Smooth muscle cell (in vitro differentiated cells): Measurements from ENCODE around the gene FAP. TPM values are rescaled to one million over a fixed set of nuclear protein-coding genes. Genes with fewer than 3 reads are reported as not detected.

Source experiments
- DNase-seq: peaks from one replicate; lab custom pipeline; 2025; ENCODE audit not compliant: unreplicated experiment; lab: John Stamatoyannopoulos, UW
- H2AFZ ChIP-seq: fragments of 200-600 bp; sonication (generic); 2 replicates; pipeline ENCODE4 v1.6.0; 2016; ENCODE audit warnings: antibody characterized with exemption, low read depth, mild to moderate bottlenecking
- H3F3A ChIP-seq: fragments of 200-600 bp; sonication (generic); 2 replicates; pipeline ENCODE4 v1.6.0; 2017; ENCODE audit warnings: antibody characterized with exemption, low read depth
- H3K27ac ChIP-seq: fragments of 200-600 bp; sonication (generic); 2 replicates; pipeline ENCODE4 v1.5.1; 2016; ENCODE audit warnings: low read depth, mild to moderate bottlenecking
- H3K27me3 ChIP-seq: fragments of 200-600 bp; sonication (generic); 2 replicates; pipeline ENCODE4 v1.6.1; 2016; ENCODE audit warnings: low read depth, mild to moderate bottlenecking
- H3K36me3 ChIP-seq: fragments of 200-600 bp; sonication (generic); 2 replicates; pipeline ENCODE4 v1.5.1; 2016; ENCODE audit warnings: low read depth
- H3K4me1 ChIP-seq: fragments of 200-600 bp; sonication (generic); 2 replicates; pipeline ENCODE4 v1.5.1; 2016; ENCODE audit warnings: low read depth
- H3K4me2 ChIP-seq: fragments of 200-600 bp; sonication (generic); 2 replicates; pipeline ENCODE4 v1.6.0; 2016; ENCODE audit warnings: mild to moderate bottlenecking
- H3K4me3 ChIP-seq: fragments of 200-600 bp; sonication (generic); 2 replicates; pipeline ENCODE4 v1.5.1; 2016; ENCODE audit warnings: mild to moderate bottlenecking
- H3K79me2 ChIP-seq: fragments of 200-600 bp; sonication (generic); 2 replicates; pipeline ENCODE4 v1.6.0; 2016; ENCODE audit warnings: low read depth, mild to moderate bottlenecking
- H3K9ac ChIP-seq: fragments of 200-600 bp; sonication (generic); 2 replicates; pipeline ENCODE4 v1.6.0; 2016; ENCODE audit warnings: low read depth
- H3K9me3 ChIP-seq: fragments of 200-600 bp; sonication (generic); replicated peaks from 2 replicates; pipeline ENCODE4 v1.5.1; 2016; ENCODE audit warnings: low read depth
- H4K20me1 ChIP-seq: fragments of 200-600 bp; sonication (generic); 2 replicates; pipeline ENCODE4 v1.6.0; 2016; ENCODE audit warnings: low read depth
- WGBS: methylation state at CpG from one replicate; pipeline ENCODE4 v1.1.7; 2016; ENCODE audit warnings: low lambda C conversion rate; 5-methylcytosine and 5-hydroxymethylcytosine counted together
- polyA plus RNA-seq: library from polyadenylated mRNA; unstranded; fragments of >200 nt; fragmentation: Nextera tagmentation; extraction: Ambion mirVana; gene quantifications from 2 replicates; pipeline ENCODE4 v1.2.1, GENCODE V29; 2016
- total RNA-seq: library from RNA; depleted of rRNA; stranded (reverse); fragments of >200 nt; gene quantifications from 2 replicates; pipeline ENCODE4 v1.2.3, GENCODE V29; 2014
- TF ChIP-seq, protein P1 (sequence below): fragments of 200-600 bp; sonication (generic); IDR thresholded peaks from 2 replicates; pipeline ENCODE4 v1.5.1; 2017; ENCODE audit warnings: borderline replicate concordance, mild to moderate bottlenecking, antibody characterized with exemption; ENCODE audit not compliant: insufficient read depth, poor library complexity, severe bottlenecking

Gene FAP
- total and polyA plus RNA-seq, 2 experiments from 2014 or later = 29.6 to 47.0 TPM

DNA sequence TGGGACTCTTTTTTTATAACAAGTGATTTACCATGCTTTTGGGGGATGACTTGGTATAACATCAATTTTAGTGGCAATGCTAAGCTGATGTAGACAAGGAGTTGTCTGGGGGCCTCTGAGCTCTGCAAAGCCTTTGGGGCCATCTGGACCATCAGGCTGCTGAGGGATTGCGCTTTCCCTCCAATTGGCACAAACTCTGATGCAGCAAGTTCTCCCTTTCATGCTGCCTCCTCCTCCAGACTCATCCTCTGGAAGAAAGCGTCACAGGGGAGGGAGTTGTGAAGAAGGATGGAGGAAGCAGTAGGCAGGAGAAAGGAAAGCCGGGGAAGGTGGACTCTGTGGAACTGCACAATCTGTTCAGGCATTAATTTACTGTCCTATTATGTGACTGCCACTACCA, 10.2 kb upstream of the FAP start:
- H4K20me1 ChIP-seq = no peaks in the 10 kb centered on the region
- H3K79me2 ChIP-seq = no peaks in the 10 kb centered on the region
- H3K9me3 ChIP-seq = peaks cover 4% of the 10 kb centered on the region
- H3K4me3 ChIP-seq = no peak overlapping the region
- WGBS = 57% methylated on average over 3 of the region's 3 CpGs
- no peaks in the 10 kb centered on the region for H3K27me3 ChIP-seq
- peaks cover 12% of the 10 kb centered on the region for H3K4me1 ChIP-seq
- H3K9ac ChIP-seq = no peak overlapping the region
- no peak for DNase-seq
- TF ChIP-seq, protein P1, sequence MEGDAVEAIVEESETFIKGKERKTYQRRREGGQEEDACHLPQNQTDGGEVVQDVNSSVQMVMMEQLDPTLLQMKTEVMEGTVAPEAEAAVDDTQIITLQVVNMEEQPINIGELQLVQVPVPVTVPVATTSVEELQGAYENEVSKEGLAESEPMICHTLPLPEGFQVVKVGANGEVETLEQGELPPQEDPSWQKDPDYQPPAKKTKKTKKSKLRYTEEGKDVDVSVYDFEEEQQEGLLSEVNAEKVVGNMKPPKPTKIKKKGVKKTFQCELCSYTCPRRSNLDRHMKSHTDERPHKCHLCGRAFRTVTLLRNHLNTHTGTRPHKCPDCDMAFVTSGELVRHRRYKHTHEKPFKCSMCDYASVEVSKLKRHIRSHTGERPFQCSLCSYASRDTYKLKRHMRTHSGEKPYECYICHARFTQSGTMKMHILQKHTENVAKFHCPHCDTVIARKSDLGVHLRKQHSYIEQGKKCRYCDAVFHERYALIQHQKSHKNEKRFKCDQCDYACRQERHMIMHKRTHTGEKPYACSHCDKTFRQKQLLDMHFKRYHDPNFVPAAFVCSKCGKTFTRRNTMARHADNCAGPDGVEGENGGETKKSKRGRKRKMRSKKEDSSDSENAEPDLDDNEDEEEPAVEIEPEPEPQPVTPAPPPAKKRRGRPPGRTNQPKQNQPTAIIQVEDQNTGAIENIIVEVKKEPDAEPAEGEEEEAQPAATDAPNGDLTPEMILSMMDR = no peak
- H3K4me2 ChIP-seq = no peak overlapping the region
- no peaks in the 10 kb centered on the region for H3F3A ChIP-seq
- H3K27ac ChIP-seq = no peak overlapping the region
- no peak overlapping the region for H2AFZ ChIP-seq
- H3K36me3 ChIP-seq = no peaks in the 10 kb centered on the region

DNA sequence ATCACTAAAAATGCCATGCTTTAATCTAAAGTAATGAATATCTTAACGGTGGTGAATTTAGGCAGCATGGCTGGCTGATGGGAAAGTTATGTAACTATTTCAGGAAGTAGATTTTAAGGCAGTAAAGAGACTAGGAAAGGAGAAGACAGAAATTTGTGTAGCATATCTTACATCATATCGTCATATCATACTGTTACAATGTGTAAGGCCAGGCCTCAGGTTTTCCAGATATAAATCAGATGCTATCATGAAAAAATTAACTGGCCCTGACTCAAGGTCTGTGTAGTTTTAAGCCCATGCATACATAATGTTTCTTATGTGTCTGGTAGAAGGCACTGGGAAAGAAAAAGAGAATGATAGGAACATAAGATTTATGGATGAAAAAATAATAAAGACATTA, 8.9 kb upstream of the FAP start:
- H3K79me2 ChIP-seq = no peaks in the 10 kb centered on the region
- no peak overlapping the region for H2AFZ ChIP-seq
- peaks cover 9% of the 10 kb centered on the region for H3K4me1 ChIP-seq
- H4K20me1 ChIP-seq = no peaks in the 10 kb centered on the region
- 89% methylated on average over 2 of the region's 2 CpGs for WGBS
- no peak overlapping the region for H3K4me2 ChIP-seq
- no peak overlapping the region for H3K27ac ChIP-seq
- TF ChIP-seq, protein P1 = no peak
- DNase-seq = no peak
- peaks cover 4% of the 10 kb centered on the region for H3K9me3 ChIP-seq
- peaks cover 1% of the 10 kb centered on the region for H3F3A ChIP-seq
- no peaks in the 10 kb centered on the region for H3K36me3 ChIP-seq
- H3K4me3 ChIP-seq = no peak overlapping the region
- H3K27me3 ChIP-seq = no peaks in the 10 kb centered on the region
- no peak overlapping the region for H3K9ac ChIP-seq

DNA sequence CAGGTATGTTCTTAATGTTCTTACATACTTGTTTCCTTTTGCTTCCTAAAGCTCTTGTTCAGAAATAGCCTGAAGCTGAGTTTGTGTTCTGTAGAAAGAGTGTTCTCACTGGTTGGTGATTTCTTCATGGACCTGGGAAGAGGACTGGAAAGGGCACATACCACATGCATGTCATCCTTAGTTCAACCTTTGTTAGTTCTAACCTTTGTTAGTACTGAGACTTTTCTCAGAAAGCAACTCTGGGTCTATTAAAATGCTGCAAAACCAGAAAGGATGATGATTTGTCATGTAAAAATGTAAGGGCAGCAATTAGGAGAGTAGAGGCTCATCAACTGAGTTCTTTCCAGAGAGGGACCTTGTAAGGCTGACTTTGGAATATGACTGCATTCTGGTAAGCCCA, 2.5 kb upstream of the FAP start:
- no peaks in the 10 kb centered on the region for H3K36me3 ChIP-seq
- peak overlapping the region; percentile 99 for H3K27ac ChIP-seq
- peaks cover 39% of the 10 kb centered on the region for H3K4me1 ChIP-seq
- TF ChIP-seq, protein P1 = no peak
- H2AFZ ChIP-seq = no peak overlapping the region
- no peak for DNase-seq
- peaks cover 4% of the 10 kb centered on the region for H3K9me3 ChIP-seq
- H3K79me2 ChIP-seq = peaks cover 9% of the 10 kb centered on the region
- H3F3A ChIP-seq = peaks cover 32% of the 10 kb centered on the region
- H4K20me1 ChIP-seq = no peaks in the 10 kb centered on the region
- H3K4me3 ChIP-seq = no peak overlapping the region
- peak overlapping the region; percentile 82 for H3K9ac ChIP-seq
- no peaks in the 10 kb centered on the region for H3K27me3 ChIP-seq
- H3K4me2 ChIP-seq = peak overlapping the region; percentile 86

DNA sequence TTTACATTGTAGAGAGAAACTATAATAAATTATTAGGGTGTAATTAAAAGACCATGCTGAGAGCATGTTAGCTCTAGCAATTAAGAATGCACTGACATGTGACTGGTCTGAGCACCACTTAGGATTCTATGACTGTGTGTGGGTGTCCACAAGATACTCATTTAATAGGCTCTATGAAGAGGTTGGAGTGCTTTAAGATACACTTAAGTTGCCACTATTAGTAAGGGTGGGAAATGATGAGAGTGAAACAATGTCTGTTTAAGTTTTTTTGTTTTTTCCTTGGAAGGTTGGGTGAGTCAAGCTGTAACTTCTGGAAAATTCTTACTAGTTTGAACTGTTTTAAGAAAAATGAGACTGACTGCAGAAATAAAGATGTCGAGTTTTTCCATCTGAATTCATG, 1.8 kb upstream of the FAP start:
- peak overlapping the region; percentile 86 for H3K4me2 ChIP-seq
- DNase-seq = no peak
- H3K27me3 ChIP-seq = no peaks in the 10 kb centered on the region
- WGBS = 61% methylated on average over 1 of the region's 1 CpG
- H3K4me1 ChIP-seq = peaks cover 39% of the 10 kb centered on the region
- peaks cover 2% of the 10 kb centered on the region for H3K9me3 ChIP-seq
- H3K79me2 ChIP-seq = peaks cover 17% of the 10 kb centered on the region
- no peaks in the 10 kb centered on the region for H4K20me1 ChIP-seq
- H3K4me3 ChIP-seq = no peak overlapping the region
- H2AFZ ChIP-seq = no peak overlapping the region
- no peaks in the 10 kb centered on the region for H3K36me3 ChIP-seq
- TF ChIP-seq, protein P1 = no peak
- peak overlapping the region; percentile 82 for H3K9ac ChIP-seq
- H3F3A ChIP-seq = peaks cover 32% of the 10 kb centered on the region
- peak overlapping the region; percentile 99 for H3K27ac ChIP-seq
